Stimulated activated naive CD4-positive, alpha-beta T cell (primary cell): ENCODE data around the gene ZMAT3.

Source experiments
- DNase-seq, 6 experiments: peaks; one replicate each; lab custom pipeline; 2025; lab: John Stamatoyannopoulos, UW

ZMAT3 gene

GRCh38 chr3:179021119-179021903 is 50.3 kb downstream of the ZMAT3 start:
- DNase-seq: peak in 2 of 6 experiments; percentile 10 to 18

GRCh38 chr3:179020112-179020511 is 51.5 kb downstream of the ZMAT3 start:
- DNase-seq: peak in 1 of 6 experiments; percentile 8

DNA sequence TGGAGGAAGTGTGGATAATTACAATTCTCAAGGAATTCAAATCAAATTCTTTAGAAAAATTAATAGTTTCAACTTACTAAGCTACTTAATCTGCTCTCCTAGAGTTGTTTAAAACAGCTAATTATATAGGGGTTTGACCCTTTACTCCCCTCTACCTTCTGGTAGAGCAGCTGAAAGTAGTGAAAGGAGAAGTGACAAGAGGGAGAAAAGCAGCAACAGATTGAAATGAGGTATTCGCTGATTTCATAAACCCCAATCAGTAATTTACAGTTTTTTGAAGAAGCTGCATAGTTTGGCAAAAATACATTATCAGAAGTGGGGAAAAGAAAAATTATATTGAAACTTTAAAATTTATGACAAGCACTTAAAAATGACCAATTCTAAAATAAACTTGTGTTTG is 52.8 kb downstream of the ZMAT3 start:
- DNase-seq: no peak

GRCh38 chr3:179016979-179017670 is 54.5 kb downstream of the ZMAT3 start:
- no peak for DNase-seq

DNA sequence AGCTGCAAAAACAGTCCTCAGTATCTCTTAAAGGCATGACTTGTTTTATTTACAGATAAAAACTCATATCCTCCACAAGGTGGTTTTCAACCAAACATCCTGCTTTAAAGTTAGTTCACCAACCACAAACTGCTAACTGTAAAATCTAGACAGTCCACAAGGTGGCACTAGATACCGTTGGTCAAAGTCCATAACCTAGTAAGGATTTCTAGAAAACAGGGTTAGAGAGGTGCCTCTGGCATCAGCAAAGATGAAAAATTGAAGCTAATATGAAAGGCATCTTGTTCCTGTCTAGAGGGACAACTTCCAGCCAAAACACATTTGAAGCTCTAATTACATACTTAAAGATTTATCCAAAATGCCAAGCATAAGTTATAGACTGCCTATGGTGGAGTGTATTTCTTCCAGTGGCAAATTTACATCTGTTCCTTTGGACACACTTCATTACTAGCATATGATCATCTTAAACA is 56.0 kb downstream of the ZMAT3 start:
- DNase-seq: peak in 5 of 6 experiments; percentile 22 to 85 (median 70)

GRCh38 chr3:179005706-179006105 is 65.9 kb downstream of the ZMAT3 start:
- DNase-seq: no peak

GRCh38 chr3:179005213-179005612 is 66.4 kb downstream of the ZMAT3 start:
- no peak for DNase-seq

DNA sequence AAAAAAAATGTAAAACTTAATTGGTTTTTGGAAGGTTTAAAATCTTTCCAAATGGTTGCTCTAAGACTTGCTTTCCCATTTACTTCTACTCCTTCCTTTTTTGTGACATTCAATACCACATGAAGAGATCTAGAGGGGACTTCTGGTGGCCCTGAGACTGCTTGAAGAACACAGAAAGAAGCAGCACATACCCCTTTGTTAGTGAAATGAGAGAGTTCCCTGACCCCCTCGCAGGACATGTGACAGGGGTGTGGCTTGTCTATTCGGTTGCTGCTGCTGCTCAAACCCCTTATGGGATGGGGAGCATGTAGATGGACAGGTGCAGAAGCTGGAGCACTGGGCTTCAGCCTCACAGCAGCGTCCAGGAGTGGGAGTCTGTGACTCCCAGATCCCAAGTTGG is 71.0 kb downstream of the ZMAT3 start:
- DNase-seq: no peak

GRCh38 chr3:179000144-179000543 is 71.5 kb downstream of the ZMAT3 start:
- no peak for DNase-seq

- no peak for DNase-seq
Observed at GRCh38 chr3:178996399-178996798, 75.2 kb downstream of the ZMAT3 start.

DNA sequence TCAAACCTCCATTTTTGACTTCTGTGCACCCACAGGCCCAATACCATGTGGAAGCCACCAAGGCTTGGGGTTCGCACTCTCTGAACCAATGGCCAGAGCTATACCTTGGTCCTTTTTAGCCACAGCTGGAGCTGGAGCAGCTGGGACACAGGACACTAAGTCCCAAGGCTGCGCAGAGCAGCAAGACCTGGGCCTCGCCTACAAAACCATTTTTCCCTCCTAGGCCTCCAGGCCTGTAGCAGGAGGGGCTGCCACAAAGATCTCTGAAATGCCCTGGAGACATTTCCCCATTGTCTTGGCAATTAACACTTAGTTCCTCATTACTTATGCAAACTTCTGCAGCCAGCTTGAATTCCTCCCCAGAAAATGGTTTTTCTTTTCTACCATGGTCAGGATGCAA is 81.3 kb downstream of the ZMAT3 start:
- no peak for DNase-seq

DNA sequence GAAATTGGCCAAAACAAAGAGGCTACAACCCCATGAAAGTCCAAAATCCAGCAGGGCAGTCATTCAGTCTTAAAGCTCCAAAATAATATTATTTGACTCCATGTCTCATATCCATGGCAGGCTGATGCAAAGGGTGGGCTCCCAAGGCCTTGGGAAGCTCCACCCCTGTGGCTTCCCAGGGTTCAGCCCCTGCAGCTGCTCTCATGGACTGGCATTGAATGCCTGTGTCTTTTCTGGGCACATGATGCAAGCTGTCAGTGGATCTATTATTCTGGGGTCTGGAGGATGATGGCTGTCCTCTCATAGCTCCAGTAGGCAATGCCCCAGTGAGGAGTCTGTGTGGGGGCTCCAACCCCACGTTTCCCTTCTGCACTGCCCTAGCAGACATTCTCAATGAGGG is 81.8 kb downstream of the ZMAT3 start:
- DNase-seq: no peak

- DNase-seq: no peak
Observed at GRCh38 chr3:178987745-178988144, 83.9 kb downstream of the ZMAT3 start.

DNA sequence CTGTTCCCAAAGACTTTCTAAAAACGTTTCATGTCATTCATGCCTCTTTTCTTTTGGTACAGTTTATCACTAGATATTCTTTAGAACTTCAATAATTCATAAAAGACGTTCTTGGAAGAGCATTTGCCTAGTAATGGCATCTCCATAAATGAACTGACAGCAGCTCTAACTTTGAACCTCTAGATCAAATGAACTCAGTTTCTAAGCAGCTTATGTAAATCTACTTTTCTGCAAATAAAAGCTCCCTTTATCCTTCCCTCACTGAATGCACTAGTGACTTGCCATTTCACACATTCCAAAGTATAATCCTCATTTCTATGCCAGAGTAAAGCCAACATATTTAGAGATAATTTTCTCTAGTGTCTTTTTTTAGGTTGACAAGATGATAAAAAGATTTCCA is 85.2 kb downstream of the ZMAT3 start:
- no peak for DNase-seq

DNA sequence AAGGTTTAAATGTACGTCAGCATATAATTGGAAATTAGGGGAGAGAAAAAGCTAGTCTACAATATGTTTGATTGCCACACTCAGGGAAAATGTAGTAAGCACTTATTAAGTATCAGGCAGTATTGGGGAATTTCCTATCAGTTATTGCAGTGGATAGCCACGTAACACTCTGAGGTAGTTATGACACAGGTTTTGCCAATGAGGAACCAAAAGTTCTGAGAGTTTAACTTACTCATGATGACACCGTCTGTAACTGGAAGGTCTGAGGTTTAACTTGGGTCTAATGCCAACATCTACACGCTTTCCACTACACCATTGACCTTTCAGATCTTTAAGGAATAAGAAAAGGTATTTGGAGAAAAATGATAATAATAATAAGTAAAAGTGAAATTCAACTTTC is 89.5 kb downstream of the ZMAT3 start:
- DNase-seq: no peak

GRCh38 chr3:178975320-178975719 is 96.3 kb downstream of the ZMAT3 start:
- DNase-seq: no peak

GRCh38 chr3:178971614-178972013 is 100.0 kb downstream of the ZMAT3 start:
- no peak for DNase-seq

DNA sequence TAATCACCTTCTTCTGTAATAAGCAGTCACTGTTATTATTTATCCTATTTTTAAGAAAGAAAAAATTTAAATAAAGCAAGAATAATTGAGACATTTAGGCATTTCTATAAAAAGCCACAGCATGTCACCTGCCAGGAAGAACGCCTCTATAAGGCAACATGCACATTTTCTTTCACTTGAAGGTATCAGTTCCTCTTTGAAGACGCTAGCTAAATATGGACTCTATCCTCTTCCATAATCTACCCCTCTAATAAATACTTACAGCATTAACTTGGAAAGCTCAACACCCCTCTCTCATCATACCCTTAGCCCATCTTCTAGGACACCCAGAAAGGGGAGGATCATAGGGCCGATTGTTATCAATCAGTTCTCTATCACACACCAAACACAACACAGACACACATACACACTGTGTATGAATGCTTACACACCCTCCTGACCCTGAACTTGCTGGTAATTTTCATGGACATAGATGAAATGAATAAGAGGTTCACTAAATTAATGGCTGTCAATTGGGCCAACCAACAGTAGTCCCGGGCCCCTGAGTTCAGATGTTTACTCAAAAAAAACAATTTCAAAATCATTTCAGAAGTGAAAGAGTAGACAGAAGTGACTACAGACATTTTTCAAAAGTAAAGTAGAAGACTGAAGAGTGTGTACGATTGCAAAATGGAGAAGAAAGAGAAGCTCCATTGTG is 102.5 kb downstream of the ZMAT3 start:
- no peak for DNase-seq
